Effector CD8-positive, alpha-beta T cell (primary cell): ENCODE measurements around the gene RTL5.

Experiments
- DNase-seq: peaks from one replicate; lab custom pipeline; 2025; lab: John Stamatoyannopoulos, UW

The RTL5 gene

GRCh38 chrX:72078411-72078810 is 53.3 kb downstream of the RTL5 start:
- DNase-seq = no peak
